ENCODE data around the gene KRT15. TPM values are rescaled to one million over a fixed set of nuclear protein-coding genes. Genes with fewer than 3 reads are reported as not detected.

Gene KRT15
- total and polyA plus RNA-seq, 2 of the 8 experiments (the other 6 are each of a cell fraction or from before 2014, with no cell fraction given) = 0.11 to 0.13 TPM

DNA sequence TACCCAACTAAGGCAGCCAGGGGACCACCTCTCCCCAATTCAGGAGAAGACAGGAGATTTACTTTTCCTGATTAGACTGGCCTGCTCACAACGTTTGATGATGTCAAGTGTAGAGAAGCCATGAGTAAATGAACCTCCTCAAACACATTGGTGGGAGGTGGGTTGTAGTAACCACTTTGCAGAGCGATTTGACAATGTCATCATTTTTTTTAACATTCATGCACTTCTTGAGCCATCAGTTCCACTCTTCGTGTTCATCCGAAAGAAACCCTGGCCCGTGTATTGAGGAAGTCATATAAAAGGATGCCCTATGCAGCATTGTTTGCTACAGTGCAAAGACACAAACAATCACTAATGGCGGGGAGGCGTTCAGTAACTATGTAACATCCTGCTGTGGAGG lies 14.9 kb upstream of the KRT15 start:
- FAIRE-seq (no peak), DNase-seq (ENCODE audit: low read depth in 1 of 2, low spot score in 2 of 2) (no peak)
- H3K14ac ChIP-seq (ENCODE audit: insufficient read length) = no peak overlapping the region
- H3K4me3 ChIP-seq (ENCODE audit: extremely low read depth in 1 of 4, insufficient read depth in 2 of 4, low read depth in 3 of 4, low read length in 4 of 4) = no peak overlapping the region
- no peak overlapping the region for H3K23ac ChIP-seq (ENCODE audit: insufficient read length)
- no peak overlapping the region for H3K4me2 ChIP-seq (ENCODE audit: insufficient read depth in 1 of 2, low read depth in 2 of 2, low read length in 2 of 2)
- no peaks in the 10 kb centered on the region for H4K20me1 ChIP-seq (replicated peaks in 1 of 2; ENCODE audit: control insufficient read depth in 1 of 2, insufficient read depth in 2 of 2, low read length in 2 of 2)
- H2AFZ ChIP-seq (ENCODE audit: low read length) = no peak overlapping the region
- H4K91ac ChIP-seq (replicated peaks; ENCODE audit: insufficient read length, low read length) = no peak overlapping the region
- no peak overlapping the region for H3K56ac ChIP-seq (replicated peaks; ENCODE audit: insufficient read length, low read depth, low read length)
- no peak overlapping the region for H3K4ac ChIP-seq (replicated peaks; ENCODE audit: insufficient read length, low read depth, low read length)
- H3K9me3 ChIP-seq (ENCODE audit: insufficient read depth in 2 of 2, low read depth in 1 of 2, low read length in 1 of 2) = no peaks in the 10 kb centered on the region
- no peaks in the 10 kb centered on the region for H3K23me2 ChIP-seq (ENCODE audit: low read depth, low read length)
- no peak overlapping the region for H4K8ac ChIP-seq (ENCODE audit: extremely low read depth, insufficient read depth, low read length)
- H3K79me2 ChIP-seq (ENCODE audit: control insufficient read depth in 1 of 2, insufficient read depth in 2 of 2, low read length in 2 of 2) = no peaks in the 10 kb centered on the region
- no peaks in the 10 kb centered on the region for H3K36me3 ChIP-seq (ENCODE audit: control insufficient read depth in 2 of 4, insufficient read depth in 4 of 4, low read length in 3 of 4)
- H2AK5ac ChIP-seq (ENCODE audit: low read depth, low read length) = no peak overlapping the region
- CTCF ChIA-PET (ENCODE audit: partially characterized antibody) = interaction anchor here (1.2 to 7.4 kb wide), 5 partner anchors 9 to 130 kb away, joined by 3 to 79 read pairs (median 5); no protein-coding TSS in a partner anchor
- H2BK5ac ChIP-seq (ENCODE audit: low read depth, low read length) = no peak overlapping the region
- POLR2A ChIA-PET (ENCODE audit: partially characterized antibody) = no interaction called here
- no peak overlapping the region for H4K5ac ChIP-seq (ENCODE audit: insufficient read length, low read depth, low read length)
- no peak overlapping the region for H2BK15ac ChIP-seq (ENCODE audit: low read length)
- 95% methylated on average over 7 of the region's 7 CpGs; no CpG with 5 or more reads in 1 of the 2 experiments for WGBS, 2 experiments (ENCODE audit: extremely low coverage in 1 of 2, insufficient coverage in 1 of 2, insufficient read length in 1 of 2, insufficient replicate concordance in 2 of 2, low coverage in 1 of 2, low lambda C conversion rate in 2 of 2, missing lambda C conversion rate in 1 of 2)
- no peak overlapping the region for H3K27ac ChIP-seq (ENCODE audit: low read depth, low read length)
- no peaks in the 10 kb centered on the region for H3K79me1 ChIP-seq (ENCODE audit: low read depth, low read length)
- no peak overlapping the region for H3K18ac ChIP-seq (ENCODE audit: extremely low read depth, low read length)
- H2BK20ac ChIP-seq (ENCODE audit: low read length) = no peak overlapping the region
- H2BK12ac ChIP-seq (ENCODE audit: low read depth, low read length) = no peak overlapping the region
- no peak overlapping the region for H3K9ac ChIP-seq (replicated peaks in 1 of 4; ENCODE audit: extremely low read depth in 1 of 4, low read depth in 3 of 4, low read length in 3 of 4)
- no peak overlapping the region for H2BK120ac ChIP-seq (replicated peaks; ENCODE audit: low read depth, low read length)
- no peaks in the 10 kb centered on the region; a peak in 1 of 7 replicates for H3K27me3 ChIP-seq (replicated peaks in 1 of 4; ENCODE audit: control insufficient read depth in 3 of 4, extremely low read depth in 1 of 4, insufficient read depth in 3 of 4, low read length in 3 of 4)
- H3K4me1 ChIP-seq (replicated peaks in 1 of 4; ENCODE audit: control insufficient read depth in 3 of 4, insufficient read depth in 4 of 4, low read length in 3 of 4) = peaks cover 6 to 23% (median 13%) of the 10 kb centered on the region in 4 experiments
- TF ChIP-seq TCF12 (IDR thresholded peaks at IDR 0.05; ENCODE audit: low read depth, low read length) (no peak), CHD1 (IDR thresholded peaks at IDR 0.05; ENCODE audit: low read depth, low read length) (no peak), GTF2F1 (IDR thresholded peaks at IDR 0.05; ENCODE audit: borderline replicate concordance, low read depth, low read length) (no peak), KDM1A (IDR thresholded peaks at IDR 0.05; ENCODE audit: borderline replicate concordance, low read length) (no peak), CBX5 (IDR thresholded peaks at IDR 0.05; ENCODE audit: low read depth, low read length) (no peak), POU5F1 (IDR thresholded peaks at IDR 0.05; ENCODE audit: low read depth, low read length) (no peak), CHD2 (IDR thresholded peaks at IDR 0.05; ENCODE audit: low read length) (no peak), SUZ12 (IDR thresholded peaks at IDR 0.05; ENCODE audit: low read length) (no peak), TAF7 (optimal IDR thresholded peaks at IDR 0.05; ENCODE audit: borderline replicate concordance, low read depth, low read length) (no peak), POLR2AphosphoS5 (IDR thresholded peaks at IDR 0.05; ENCODE audit: low read depth, low read length) (no peak)
- TF ChIP-seq, protein P1, sequence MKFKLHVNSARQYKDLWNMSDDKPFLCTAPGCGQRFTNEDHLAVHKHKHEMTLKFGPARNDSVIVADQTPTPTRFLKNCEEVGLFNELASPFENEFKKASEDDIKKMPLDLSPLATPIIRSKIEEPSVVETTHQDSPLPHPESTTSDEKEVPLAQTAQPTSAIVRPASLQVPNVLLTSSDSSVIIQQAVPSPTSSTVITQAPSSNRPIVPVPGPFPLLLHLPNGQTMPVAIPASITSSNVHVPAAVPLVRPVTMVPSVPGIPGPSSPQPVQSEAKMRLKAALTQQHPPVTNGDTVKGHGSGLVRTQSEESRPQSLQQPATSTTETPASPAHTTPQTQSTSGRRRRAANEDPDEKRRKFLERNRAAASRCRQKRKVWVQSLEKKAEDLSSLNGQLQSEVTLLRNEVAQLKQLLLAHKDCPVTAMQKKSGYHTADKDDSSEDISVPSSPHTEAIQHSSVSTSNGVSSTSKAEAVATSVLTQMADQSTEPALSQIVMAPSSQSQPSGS (IDR thresholded peaks at IDR 0.05; ENCODE audit: low read length) = no peak
- TF ChIP-seq, protein P2, sequence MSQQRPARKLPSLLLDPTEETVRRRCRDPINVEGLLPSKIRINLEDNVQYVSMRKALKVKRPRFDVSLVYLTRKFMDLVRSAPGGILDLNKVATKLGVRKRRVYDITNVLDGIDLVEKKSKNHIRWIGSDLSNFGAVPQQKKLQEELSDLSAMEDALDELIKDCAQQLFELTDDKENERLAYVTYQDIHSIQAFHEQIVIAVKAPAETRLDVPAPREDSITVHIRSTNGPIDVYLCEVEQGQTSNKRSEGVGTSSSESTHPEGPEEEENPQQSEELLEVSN (IDR thresholded peaks at IDR 0.05) = no peak
